Ramos (cell line): ENCODE measurements around the gene PNMA8A.
"Not testable (repeated sequence)": the region's sequence is repeated elsewhere in the genome, so short reads cannot be mapped to it uniquely, and the experiment has no call there.

Experiments used
- in situ Hi-C: fragments of 300-500 bp; cut with MboI; formaldehyde crosslinking; loops from one replicate; pipeline ENCODE4 v1.14.3; 2022; ENCODE audit warnings: low sequenced_read_pairs; ENCODE audit not compliant: unreplicated experiment

The PNMA8A gene

GRCh38 chr19:46471116-46471733, at the start of gene PNMA8A:
Gene PNMA8A (minus strand): TSS chr19:46471563. CDS start chr19:46471035, 528 bp downstream.
- in situ Hi-C loops: no loop called here

- in situ Hi-C loops: no loop called here
Measured at GRCh38 chr19:46520616-46521015, 49.3 kb upstream of the PNMA8A start.

GRCh38 chr19:46517471-46517870, 46.1 kb upstream of the PNMA8A start:
- in situ Hi-C loops: no loop called here

GRCh38 chr19:46515879-46516350, 44.6 kb upstream of the PNMA8A start:
- in situ Hi-C loops: no loop called here

DNA sequence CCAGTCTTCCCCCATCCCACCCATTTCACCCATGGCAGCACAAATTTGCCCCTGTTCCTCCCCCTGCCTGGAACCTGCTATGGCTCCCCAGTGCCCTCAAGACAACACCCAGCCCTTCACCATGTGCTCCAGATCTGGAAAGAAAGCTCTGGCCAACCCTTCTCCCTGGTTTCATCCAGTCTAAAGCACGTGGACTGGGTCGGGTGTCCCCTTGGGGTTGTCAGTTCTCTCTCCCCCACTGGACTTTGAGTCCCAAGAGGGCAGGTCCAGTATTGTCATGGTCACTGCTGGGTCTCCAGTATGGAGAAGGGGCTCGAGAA, 43.9 kb upstream of the PNMA8A start:
- in situ Hi-C loops: no loop called here

- in situ Hi-C loops: no loop called here
Measured at GRCh38 chr19:46514589-46515289, 43.4 kb upstream of the PNMA8A start.

GRCh38 chr19:46513461-46514236, 42.3 kb upstream of the PNMA8A start:
- in situ Hi-C loops: no loop called here

DNA sequence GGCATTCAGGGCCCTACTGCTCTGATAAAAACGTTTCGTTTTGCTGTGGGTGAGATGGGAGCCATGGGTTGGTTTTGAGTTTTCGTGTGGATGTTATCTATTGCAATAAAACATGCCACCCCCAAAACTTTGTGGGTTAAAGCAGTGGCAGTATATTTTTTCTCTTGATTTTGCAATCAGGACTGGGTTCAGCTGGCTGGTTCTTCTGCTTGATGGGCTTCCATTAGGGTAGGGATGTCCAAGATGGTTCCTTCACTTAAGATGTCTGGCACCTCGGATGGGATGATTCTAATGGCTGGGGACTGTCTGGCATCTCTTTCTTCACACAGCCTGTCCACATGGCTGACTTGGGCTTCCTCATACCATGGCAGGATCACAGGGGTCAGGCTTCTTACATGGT, 39.9 kb upstream of the PNMA8A start:
- in situ Hi-C loops: no loop called here

- in situ Hi-C loops: no loop called here
Measured at GRCh38 chr19:46508206-46508605, 36.8 kb upstream of the PNMA8A start.

- in situ Hi-C loops: no loop called here
Measured at GRCh38 chr19:46503848-46504453, 32.6 kb upstream of the PNMA8A start.

DNA sequence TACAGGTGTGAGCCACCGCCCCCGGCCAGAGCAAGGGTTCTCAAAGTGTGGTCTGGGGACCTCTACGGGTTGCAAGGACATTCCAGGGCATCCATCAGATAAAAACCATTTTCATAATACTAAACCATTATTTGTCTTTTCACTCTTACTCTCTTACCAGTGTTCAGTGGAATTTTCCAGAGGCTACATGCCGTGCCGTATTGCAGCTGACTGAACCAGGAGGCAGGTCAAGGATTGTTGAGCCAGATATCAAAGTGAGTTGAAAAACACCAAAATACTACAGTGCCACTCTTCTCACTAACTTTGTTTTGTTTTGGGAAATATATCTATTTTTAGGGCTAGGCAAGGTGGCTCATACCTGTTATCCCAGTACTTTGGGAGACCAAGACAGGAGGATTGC, 31.5 kb upstream of the PNMA8A start:
- in situ Hi-C loops: no loop called here

- in situ Hi-C loops: no loop called here
Measured at GRCh38 chr19:46499692-46500091, 28.3 kb upstream of the PNMA8A start.

DNA sequence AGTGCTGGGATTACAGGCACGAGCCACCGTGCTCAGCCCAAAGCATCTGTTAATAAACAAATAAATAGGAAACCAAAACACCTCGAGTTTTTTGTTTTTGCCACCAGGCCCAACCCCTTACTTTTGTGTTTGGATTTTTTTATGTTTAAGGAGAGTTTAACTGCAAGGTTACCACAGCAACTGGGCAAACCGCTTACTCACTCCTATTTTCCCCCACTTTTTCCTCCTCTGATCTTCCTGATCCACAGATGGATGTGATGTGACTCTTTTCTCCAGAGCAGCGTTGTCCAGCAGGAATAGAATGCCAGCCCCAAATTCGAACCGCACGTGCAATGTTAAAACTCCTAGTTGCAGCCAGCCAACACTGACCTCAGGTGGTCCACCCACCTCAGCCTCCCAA, 26.4 kb upstream of the PNMA8A start:
- in situ Hi-C loops: no loop called here

DNA sequence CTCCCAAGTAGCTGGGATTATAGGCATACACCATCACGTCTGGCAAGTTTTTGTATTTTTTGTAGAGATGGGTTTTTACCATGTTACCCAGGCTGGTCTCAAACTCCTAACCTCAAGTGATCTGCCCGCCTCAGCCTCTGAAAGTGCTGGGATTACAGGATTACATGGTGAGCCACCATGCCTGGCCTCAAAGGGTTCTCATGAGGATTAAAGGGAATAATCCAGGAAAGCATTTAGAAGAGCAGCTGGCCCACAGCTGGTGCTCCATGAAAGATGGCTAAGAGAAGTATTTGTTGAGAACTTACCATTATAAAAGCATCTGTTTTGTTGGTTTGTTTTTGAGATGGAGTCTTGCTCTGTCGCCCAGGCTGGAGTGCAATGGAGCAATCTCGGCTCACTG, 25.5 kb upstream of the PNMA8A start:
- in situ Hi-C loops: not testable (repeated sequence)

- in situ Hi-C loops: no loop called here
Measured at GRCh38 chr19:46496304-46496703, 24.9 kb upstream of the PNMA8A start.

DNA sequence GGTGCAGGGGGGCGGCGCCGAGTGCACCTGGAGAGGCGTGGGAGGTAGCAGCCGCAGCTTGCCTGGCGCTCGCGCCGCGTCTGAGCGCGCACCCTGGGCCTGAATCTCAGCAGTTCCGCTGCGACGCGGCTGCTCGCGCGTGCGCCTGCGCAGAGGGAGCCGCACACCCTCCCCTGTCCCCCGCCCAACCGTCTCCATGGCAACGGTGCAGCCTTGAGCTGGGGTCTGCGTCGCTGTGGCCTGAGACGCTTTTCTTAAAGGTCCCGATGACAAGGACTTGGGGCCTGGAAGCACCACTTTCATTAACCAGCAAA, 24.4 kb upstream of the PNMA8A start, which contains the start of gene PNMA8B:
Gene PNMA8B, minus strand, starts transcription at position 82 of the 314 bp plus-strand sequence. CDS start 402 bp downstream, outside the sequence.
- in situ Hi-C loops: no loop called here

DNA sequence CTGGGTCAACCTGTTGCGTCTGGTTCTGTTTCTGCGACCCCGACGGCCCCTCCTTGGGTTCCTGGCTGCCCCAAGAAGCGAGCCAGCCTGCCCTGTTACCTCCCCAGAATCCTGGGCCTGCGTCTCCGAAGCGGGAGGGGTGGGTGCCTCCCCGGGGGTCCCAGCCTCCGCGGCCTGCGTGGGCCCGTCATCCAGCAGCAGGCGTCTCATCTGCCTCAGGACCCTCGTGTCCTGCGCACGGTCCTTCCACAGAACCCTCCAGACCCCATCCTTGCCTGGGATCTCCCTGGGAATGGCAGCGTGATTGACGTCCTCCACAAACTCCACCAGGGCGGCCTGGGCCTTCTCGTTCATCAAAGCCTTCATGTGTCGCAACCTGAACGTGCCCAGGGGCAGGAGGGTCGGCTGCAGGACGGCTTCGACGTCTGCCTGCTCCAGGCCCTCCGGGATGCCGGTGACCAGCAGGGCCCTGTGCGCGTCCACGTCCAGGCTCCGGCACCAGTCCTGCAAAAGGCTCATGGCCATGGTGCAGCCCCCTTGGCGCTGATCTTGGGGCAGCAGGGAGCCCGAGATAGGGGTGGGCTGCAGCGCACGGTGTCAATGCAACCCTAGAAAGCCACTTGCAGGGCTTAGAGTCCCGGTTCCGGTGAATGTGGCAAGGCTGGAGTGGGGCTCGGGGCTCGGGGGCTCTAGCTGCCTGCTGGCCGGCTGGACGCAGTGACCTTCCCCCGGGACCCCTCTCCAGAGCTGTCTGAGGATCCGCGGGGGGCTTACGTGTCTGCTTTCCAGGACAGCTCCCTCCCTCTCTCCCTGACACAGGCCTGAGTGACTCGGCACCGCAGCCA, 23.8 kb upstream of the PNMA8A start:
- in situ Hi-C loops: no loop called here

GRCh38 chr19:46494146-46494940, 23.0 kb upstream of the PNMA8A start:
- in situ Hi-C loops: no loop called here
